ENCODE data around the gene ARHGDIA.

The ARHGDIA gene

GRCh38 chr17:81834831-81835267 is 36.3 kb downstream of the ARHGDIA start, which contains the start of gene PPP1R27:
TSS of gene PPP1R27 (minus strand) at chr17:81835050. CDS start at chr17:81834953, 97 bp downstream.
- TF ChIP-seq, protein P1, sequence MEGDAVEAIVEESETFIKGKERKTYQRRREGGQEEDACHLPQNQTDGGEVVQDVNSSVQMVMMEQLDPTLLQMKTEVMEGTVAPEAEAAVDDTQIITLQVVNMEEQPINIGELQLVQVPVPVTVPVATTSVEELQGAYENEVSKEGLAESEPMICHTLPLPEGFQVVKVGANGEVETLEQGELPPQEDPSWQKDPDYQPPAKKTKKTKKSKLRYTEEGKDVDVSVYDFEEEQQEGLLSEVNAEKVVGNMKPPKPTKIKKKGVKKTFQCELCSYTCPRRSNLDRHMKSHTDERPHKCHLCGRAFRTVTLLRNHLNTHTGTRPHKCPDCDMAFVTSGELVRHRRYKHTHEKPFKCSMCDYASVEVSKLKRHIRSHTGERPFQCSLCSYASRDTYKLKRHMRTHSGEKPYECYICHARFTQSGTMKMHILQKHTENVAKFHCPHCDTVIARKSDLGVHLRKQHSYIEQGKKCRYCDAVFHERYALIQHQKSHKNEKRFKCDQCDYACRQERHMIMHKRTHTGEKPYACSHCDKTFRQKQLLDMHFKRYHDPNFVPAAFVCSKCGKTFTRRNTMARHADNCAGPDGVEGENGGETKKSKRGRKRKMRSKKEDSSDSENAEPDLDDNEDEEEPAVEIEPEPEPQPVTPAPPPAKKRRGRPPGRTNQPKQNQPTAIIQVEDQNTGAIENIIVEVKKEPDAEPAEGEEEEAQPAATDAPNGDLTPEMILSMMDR (IDR thresholded peaks at IDR 0.05; ENCODE audit: low read depth, low read length, missing control alignments): no peak

DNA sequence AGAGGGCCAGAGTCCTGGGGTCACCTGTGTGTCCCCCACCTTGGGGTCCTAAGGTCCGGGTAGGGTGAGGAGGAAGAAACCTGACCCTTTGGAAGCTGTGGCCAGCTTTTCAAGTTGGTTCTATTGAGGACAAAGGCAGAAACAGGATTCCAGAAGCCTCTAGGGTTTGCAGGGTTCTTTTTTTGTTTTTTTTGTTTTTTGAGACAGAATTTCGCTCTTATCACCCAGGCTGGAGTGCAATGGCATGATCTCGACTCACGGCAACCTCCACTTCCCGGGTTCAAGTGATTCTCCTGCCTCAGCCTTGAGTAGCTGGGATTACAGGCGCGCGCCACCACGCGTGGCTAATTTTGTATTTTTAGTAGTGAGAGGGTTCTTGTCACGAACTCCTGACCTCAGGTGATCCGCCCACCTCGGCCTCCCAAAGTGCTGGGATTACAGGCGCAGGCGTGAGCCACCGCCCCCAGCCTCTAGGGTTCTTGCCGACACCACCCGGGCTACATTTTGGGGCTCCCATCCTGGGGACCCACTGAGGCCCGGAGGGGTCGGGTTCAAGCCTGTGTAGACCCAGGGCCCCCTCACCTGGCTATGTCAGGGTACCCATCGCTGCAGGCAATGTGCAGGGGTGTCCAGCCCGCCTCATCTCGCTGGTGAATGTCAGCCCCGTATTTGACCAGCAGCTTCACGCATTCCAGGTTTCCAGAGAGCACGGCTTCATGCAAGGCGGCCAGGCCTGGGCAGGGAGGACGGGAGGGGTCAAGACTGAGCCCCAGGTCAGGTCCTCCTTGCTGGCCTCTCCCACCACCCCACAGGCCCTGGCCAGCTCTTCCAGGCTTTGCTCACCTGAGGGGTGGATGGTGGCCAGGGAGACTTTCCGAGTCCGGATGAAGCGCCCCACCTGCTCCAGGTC is 37.0 kb downstream of the ARHGDIA start:
- in situ Hi-C loops (cut with HindIII; ENCODE audit: low sequenced_read_pairs): no loop called here
- TF ChIP-seq, protein P1 (IDR thresholded peaks at IDR 0.05; ENCODE audit: low read depth, low read length, missing control alignments): no peak
- no peak for DNase-seq (ENCODE audit: low read depth)
- peak overlapping the region; percentile 76 for H3K4me3 ChIP-seq (ENCODE audit: low read depth, low read length)

More at GRCh38 chr17:81834831-81835267, 36.3 kb downstream of the ARHGDIA start, which contains the start of gene PPP1R27:
- DNase-seq (ENCODE audit: low read depth): no peak
- in situ Hi-C loops (cut with HindIII; ENCODE audit: low sequenced_read_pairs): no loop called here
- H3K4me3 ChIP-seq (ENCODE audit: low read depth, low read length): peak within 1 kb of the TSS; percentile 76

DNA sequence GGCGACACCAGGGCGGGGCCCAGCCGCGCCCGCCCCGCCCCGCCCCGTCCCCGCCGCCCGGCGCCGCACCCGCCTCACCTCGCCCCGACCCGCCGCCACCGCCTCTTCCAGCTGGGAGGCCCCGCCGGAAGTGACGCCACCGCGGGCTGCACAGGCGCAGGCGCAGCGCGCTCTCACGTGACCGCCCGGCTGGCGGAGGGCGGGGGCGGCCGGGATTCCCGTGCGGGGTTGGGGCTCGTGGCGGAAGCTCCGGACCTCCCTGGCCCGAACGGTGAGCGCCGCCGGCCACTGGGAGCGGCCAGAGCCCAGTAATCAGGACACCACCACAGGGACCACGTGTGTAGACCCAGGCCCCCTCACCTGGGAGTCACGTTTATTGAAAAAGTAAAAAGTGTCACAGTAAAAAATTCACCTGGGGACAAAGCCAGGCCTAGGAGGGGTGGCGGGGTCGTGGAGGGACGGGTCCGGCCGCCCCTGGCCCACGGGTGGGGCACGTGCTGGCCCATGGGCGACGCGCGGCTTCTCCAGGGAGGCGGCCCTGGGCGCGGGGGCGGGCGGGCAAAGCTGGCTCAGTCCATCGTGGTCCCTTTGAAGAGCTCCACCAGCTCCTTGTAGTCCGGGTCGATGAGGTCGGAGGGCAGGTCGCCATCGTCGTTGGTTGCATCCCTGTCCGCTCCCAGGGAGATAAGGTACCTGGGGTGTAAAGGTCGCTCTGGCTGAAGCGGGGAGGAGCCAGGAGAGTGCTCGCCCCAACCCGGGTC is 37.8 kb downstream of the ARHGDIA start, which contains the start of gene MCRIP1:
Gene MCRIP1, minus strand, starts transcription at position 132 of the 761 bp plus-strand sequence. CDS start 8,785 bp downstream, outside the sequence.
- peak; percentile 77 for DNase-seq (ENCODE audit: low read depth)
- in situ Hi-C loops (cut with HindIII; ENCODE audit: low sequenced_read_pairs): no loop called here
- TF ChIP-seq, protein P1 (IDR thresholded peaks at IDR 0.05; ENCODE audit: low read depth, low read length, missing control alignments): no peak
- peak within 1 kb of the TSS; percentile 77 for H3K4me3 ChIP-seq (ENCODE audit: low read depth, low read length)

DNA sequence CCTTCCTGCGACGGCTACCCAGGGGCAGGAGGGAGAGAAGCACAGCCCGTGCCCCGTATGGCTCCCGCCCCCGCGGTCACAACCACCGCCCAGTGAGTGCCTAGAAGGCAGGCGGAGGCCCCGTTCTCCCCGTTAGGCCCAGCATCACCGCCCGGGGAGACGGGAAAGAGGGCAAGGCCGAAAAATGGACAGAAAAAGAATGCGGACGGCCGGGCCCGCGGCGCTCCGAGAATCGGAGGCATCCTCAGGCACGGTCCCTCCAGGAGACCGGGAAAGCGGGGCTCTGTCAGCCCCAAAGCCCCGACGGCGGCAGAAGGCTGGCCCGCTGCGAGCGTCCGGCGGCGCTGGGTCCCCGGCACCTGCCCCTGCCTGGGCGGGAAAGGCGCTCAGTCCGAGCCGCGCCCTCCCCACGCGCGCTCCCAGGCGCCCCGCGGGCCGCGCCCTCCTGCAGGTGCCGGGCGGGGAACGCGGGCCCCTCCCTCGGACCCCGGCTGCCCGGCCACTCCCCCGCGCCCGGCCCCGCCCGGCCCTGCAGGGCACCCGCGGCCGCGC is 38.5 kb downstream of the ARHGDIA start:
- TF ChIP-seq, protein P1 (IDR thresholded peaks at IDR 0.05; ENCODE audit: low read depth, low read length, missing control alignments): no peak
- DNase-seq (ENCODE audit: low read depth): no peak
- in situ Hi-C loops (cut with HindIII; ENCODE audit: low sequenced_read_pairs): no loop called here
- peak overlapping the region; percentile 77 for H3K4me3 ChIP-seq (ENCODE audit: low read depth, low read length)

DNA sequence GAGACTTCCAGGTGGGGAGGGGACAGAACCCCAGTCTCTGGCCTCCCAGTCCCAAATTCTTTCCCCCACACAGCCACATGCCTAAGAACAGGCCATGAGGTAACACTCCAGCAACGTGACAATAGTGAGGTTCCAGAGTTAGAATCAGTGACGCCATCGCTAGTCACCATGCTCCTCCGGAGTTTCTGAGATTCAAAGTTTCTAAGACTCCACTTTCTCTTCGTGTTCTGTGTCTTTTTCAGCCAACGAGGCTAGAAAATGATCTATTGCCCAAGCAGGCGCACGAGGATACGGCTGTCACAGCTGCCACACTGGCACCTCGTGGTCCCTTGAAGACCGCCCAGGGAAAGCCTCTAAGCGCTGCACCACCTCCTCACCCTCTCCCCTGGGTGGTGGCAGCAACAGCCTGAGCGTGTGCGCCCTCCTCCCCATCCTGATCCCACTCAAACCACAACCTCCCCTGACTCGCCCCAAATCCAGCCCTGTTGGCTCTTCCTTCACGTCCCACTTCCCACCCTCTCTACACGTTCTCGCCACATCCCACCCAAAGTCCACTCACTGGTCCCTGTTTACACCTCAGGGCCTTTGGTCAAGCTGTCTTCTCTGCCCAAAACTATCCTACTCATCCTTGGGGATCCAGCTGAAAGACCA is 39.1 kb downstream of the ARHGDIA start:
- H3K4me3 ChIP-seq (ENCODE audit: low read depth, low read length): peak overlapping the region; percentile 77
- no peak for DNase-seq (ENCODE audit: low read depth)
- in situ Hi-C loops (cut with HindIII; ENCODE audit: low sequenced_read_pairs): no loop called here
- TF ChIP-seq, protein P1 (IDR thresholded peaks at IDR 0.05; ENCODE audit: low read depth, low read length, missing control alignments): no peak
